ENCODE measurements around the gene PARPBP. TPM values are rescaled to one million over a fixed set of nuclear protein-coding genes. Genes with fewer than 3 reads are reported as not detected.

Gene PARPBP
- total RNA-seq, 5 donors from 2014 or later (not counting 1 experiment from before 2014, with no cell fraction given): 1.7 to 3.8 (median 1.8) TPM

Other genes with a start within 250 kb of the PARPBP start
- gene DRAM1, start 242.6 kb upstream of the PARPBP start, total RNA-seq: 1 to 10 TPM; 1.4 to 3.8 (median 1.9) TPM
- gene WASHC3, start 58.2 kb upstream of the PARPBP start, total RNA-seq: 10 to 100 TPM; 37.5 to 46.7 (median 42.1) TPM
- 10 to 100 TPM; 11.1 to 21.1 (median 18.6) TPM for gene NUP37, start 69 bp upstream of the PARPBP start, total RNA-seq
- 1 to 10 TPM in 2 of 5 donors, under 1 TPM in 1, not detected in 2; 0.76 to 1.6 (median 1.2) TPM for gene PMCH, start 77.7 kb downstream of the PARPBP start, total RNA-seq